GM12872 (cell line): ENCODE results near the gene SH3BGR.

Experiments
- TF ChIP-seq, protein P1 (sequence below): IDR thresholded peaks from 3 replicates; pipeline ENCODE4 v1.5.1; 2011; ENCODE audit warnings: low read depth, mild to moderate bottlenecking, low read length, moderate library complexity; ENCODE audit not compliant: insufficient read depth

Gene SH3BGR

DNA sequence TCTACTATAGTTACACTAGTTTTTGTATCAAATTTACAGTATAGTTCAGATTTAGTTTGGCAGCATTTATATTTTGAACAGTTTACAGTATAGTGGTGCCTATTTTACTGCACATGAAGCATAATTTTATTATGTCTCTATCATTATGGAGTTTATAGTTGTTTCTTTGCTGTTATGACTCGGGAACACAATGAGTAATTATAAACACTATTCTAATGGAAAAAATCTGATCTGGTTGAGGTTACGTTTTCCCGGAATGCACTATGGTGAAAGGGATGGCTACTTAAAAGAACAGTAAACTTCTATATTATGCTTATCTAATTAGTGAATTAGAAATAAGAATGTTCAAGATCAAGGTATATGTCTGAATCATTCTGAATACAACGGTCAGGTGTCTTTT, 16.8 kb upstream of the SH3BGR start:
- TF ChIP-seq, protein P1, sequence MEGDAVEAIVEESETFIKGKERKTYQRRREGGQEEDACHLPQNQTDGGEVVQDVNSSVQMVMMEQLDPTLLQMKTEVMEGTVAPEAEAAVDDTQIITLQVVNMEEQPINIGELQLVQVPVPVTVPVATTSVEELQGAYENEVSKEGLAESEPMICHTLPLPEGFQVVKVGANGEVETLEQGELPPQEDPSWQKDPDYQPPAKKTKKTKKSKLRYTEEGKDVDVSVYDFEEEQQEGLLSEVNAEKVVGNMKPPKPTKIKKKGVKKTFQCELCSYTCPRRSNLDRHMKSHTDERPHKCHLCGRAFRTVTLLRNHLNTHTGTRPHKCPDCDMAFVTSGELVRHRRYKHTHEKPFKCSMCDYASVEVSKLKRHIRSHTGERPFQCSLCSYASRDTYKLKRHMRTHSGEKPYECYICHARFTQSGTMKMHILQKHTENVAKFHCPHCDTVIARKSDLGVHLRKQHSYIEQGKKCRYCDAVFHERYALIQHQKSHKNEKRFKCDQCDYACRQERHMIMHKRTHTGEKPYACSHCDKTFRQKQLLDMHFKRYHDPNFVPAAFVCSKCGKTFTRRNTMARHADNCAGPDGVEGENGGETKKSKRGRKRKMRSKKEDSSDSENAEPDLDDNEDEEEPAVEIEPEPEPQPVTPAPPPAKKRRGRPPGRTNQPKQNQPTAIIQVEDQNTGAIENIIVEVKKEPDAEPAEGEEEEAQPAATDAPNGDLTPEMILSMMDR: no peak

DNA sequence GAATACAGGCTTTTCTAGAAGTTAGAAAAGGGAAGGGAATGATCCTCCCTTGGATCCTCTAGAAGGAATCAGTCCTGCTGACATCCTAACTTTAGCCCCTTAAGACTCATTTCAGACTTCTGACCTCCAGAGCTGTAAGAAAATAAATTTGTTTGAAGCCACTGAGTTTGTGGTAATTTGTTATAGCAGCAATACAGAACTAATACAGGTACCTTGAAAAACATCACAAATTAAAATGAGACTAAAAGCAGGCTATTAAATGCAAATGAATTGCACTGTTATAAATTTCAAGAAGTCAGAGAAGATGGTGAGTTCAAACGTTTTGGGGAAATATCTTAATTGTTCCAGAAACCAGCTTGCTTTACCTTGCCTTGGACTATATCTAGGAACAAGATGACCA, 12.5 kb upstream of the SH3BGR start:
- TF ChIP-seq, protein P1: no peak

DNA sequence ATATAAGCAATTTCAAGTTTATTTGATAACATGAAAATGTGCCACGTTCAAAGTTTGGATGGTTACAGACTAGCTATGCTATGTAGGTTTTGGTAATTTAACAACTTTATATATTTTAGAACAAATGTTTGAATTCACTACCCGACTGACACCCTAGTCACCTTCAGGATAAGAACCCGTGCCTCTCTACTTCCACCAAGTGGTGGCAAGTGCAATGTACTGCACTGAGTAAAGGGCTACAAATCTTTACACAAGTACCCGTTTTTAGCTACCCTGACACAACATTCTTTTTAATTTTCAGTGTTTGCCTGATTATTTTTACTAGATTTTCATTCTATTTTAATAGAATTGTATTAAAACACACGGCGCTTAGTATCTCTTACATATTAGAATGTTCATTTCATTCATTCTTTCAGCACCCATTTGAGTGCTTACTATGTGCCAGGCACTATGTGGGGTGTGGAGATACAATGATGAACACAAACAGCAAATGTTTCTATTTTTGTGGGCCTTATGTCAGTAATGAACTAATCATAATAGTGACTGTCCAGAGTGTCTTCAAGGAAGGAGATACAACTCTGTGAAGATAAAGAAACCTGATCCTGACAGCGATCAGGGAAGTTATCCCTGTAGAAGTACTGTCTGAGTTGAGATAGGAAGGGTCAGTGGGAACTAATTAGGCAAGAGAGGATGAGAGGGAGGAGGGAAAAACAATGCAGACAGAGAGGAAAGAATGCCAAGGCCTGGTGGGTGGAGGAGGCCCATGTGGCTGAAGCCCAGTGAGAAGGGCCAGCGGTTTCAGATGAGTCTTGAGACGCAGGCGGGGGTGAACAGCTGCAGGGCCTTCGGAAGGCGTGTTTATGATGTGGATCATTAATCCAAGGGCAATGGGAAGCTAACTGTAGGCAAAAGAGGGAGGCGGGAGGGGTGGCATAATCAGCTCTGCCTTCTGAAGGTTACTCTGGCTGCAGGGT, 10.0 kb upstream of the SH3BGR start:
- TF ChIP-seq, protein P1: peak; percentile 78

DNA sequence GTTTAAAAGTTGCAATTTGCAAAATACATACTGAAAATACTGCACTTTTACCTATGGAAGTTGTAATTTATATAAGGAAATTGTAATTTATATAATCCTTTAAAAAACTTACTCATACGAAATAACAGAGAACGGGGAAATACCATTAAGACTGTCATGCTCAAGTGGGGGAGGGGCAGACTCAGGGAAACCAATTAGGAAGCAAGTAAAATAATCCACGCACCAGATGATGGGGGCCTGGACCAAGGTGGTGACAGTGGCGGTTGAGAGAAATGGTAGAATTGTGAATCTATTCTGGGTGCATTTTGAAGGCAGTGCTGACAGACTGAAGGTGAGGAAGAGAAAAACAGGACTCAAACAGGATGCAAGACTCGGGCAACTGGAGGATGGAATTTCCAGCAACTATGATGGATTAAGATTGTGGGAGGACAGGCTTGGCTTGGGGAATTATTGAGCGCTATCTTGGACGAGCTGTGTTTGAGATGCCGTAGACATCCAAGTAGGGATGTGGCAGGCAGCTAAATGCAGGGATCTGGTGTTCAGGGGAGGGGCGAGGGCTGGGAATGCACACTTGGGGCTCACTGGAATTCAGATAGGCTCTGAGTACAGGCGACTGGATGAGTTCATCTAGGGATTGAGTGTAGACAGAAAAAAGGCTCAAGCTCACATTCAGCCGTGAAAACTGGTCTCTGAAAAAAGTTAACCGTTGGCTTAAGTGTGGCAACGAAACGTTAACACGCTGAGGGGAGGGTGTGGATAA, 7.2 kb upstream of the SH3BGR start:
- TF ChIP-seq, protein P1: no peak

DNA sequence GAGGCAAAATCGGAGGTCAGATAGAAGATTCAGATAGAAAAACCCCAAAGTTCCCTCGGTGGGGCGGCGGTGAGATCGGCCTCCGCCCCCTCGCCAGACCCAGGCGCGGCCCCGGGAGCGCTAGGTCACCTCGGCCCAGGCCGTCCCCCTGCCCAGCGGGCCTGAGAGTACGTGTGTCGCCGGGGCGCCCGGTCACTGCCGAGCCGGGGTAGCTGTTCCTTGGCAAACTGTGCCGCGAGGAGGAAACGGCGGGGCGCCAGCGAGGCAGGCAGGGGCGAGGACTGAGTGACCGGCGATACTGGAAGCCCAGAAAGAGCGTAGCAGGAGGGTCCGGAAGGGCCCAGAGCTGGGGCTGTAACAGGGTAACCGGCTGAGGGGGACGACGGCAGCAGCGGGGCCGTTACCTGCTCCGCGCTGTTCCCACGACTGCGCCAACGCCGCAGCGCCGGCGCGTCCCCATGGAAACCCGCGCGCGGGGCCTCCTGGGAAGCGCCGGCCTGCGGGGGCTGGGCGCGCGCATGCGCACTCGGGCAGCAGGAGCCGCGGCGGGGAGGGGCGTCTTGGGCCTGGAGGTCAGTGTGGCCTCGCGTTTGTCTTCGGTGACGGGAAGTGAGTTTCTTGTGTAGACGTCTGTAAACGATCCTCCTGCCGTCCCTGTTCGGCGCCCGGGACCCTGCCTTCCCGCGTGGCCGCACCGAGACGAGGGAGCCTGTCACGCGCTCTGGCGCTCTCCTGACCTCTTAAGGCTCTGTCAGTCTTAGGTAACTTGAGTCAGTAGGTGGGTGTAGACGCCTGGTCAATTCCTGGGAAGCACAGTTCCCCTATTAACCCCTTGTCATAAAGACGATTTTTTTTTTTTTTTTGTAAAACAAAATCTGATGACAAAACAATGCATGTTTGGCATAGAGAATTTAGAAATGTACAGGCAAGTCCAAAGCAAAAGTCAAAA, 6.2 kb upstream of the SH3BGR start, which contains the start of gene LCA5L:
Gene LCA5L, minus strand, starts transcription at position 458 of the 949 bp plus-strand sequence. CDS start 17,285 bp downstream, outside the sequence.
- TF ChIP-seq, protein P1: peak; percentile 34; the same call in 2 of the 3 replicates

DNA sequence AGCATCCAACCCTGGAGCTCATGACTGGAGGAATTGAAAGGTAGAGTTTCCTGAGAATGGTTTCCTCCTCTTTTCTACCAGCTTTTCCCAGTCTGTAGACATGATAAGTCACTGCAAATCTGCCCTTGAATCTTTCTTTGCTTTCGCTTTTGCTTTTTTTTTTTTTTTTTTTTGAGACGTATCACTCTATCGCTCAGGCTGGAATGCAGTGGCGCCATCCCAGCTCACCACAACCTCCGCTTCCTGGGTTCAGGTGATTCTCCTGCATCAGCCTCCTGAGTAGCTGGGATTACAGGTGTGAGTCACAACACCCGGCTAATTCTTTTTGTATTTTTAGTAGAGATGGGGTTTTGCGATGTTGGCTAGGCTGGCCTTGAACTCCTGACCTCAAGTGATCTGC, 4.5 kb upstream of the SH3BGR start:
- TF ChIP-seq, protein P1: no peak
